H1 (cell line): ENCODE data around the gene ADK. TPM values are rescaled to one million over a fixed set of nuclear protein-coding genes. Genes with fewer than 3 reads are reported as not detected.

ENCODE experiments used
- CTCF ChIA-PET: fragments of 300-600 bp; sonication (Branson Sonifier 250); formaldehyde crosslinking; loops from one replicate; lab custom pipeline; 2021; ENCODE audit not compliant: partially characterized antibody; lab: Charles Lee
- POLR2A ChIA-PET: fragments of 300-600 bp; sonication (Branson Sonifier 250); formaldehyde crosslinking; loops from one replicate; lab custom pipeline; 2021; ENCODE audit warnings: inconsistent platforms; ENCODE audit not compliant: partially characterized antibody; lab: Charles Lee
- DNase-seq, 2 experiments: peaks; one replicate each; pipeline versions ENCODE4 v3.0.0 to v3.0.0-alpha.2; 2010 to 2022; ENCODE audit warnings: low spot score in 2 of 2, low read depth in 1 of 2, mixed read lengths in 1 of 2
- FAIRE-seq: peaks from 2 replicates; lab custom pipeline; 2011; peaks lifted over from hg19 to GRCh38; lab: Jason Lieb, UNC
- H2AFZ ChIP-seq: 2 replicates; pipeline ENCODE4 v1.8.1; 2012; ENCODE audit warnings: low read length, inconsistent platforms
- H2AK5ac ChIP-seq: 2 replicates; pipeline ENCODE4 v1.6.1; 2013; ENCODE audit warnings: low read depth, low read length
- H2BK120ac ChIP-seq: replicated peaks from 2 replicates; pipeline ENCODE3; 2013; ENCODE audit warnings: low read depth, low read length, inconsistent platforms
- H2BK12ac ChIP-seq: 2 replicates; pipeline ENCODE4 v1.6.1; 2013; ENCODE audit warnings: low read depth, low read length
- H2BK15ac ChIP-seq: 2 replicates; pipeline ENCODE4 v1.6.1; 2013; ENCODE audit warnings: low read length
- H2BK20ac ChIP-seq: 2 replicates; pipeline ENCODE4 v1.6.1; 2013; ENCODE audit warnings: low read length
- H2BK5ac ChIP-seq: 2 replicates; pipeline ENCODE4 v1.6.1; 2013; ENCODE audit warnings: low read depth, low read length
- H3K14ac ChIP-seq: 2 replicates; pipeline ENCODE4 v1.6.1; 2013; ENCODE audit warnings: inconsistent platforms; ENCODE audit not compliant: insufficient read length
- H3K18ac ChIP-seq: 2 replicates; pipeline ENCODE4 v1.6.1; 2013; ENCODE audit warnings: low read length; ENCODE audit errors: extremely low read depth
- H3K23ac ChIP-seq: 2 replicates; pipeline ENCODE4 v1.6.1; 2013; ENCODE audit warnings: inconsistent platforms; ENCODE audit not compliant: insufficient read length
- H3K23me2 ChIP-seq: 2 replicates; pipeline ENCODE4 v1.6.1; 2013; ENCODE audit warnings: low read depth, low read length
- H3K27ac ChIP-seq: 2 replicates; pipeline ENCODE4 v1.6.1; 2011; ENCODE audit warnings: low read depth, low read length, inconsistent platforms
- H3K27me3 ChIP-seq, 4 experiments: replicated peaks in 1 of 4; 1 replicate in 1 of 4; 2 replicates in 3 of 4; pipeline versions ENCODE4 v1.6.1 to v1.8.1; 2011 to 2013; ENCODE audit warnings: low read length in 3 of 4, mild to moderate bottlenecking in 3 of 4, inconsistent platforms in 2 of 4, mixed read lengths in 2 of 4, moderate library complexity in 1 of 4; ENCODE audit not compliant: control insufficient read depth in 3 of 4, insufficient read depth in 3 of 4; ENCODE audit errors: extremely low read depth in 1 of 4
- H3K36me3 ChIP-seq, 4 experiments: 2 replicates each; pipeline versions ENCODE4 v1.6.1 to v1.8.1; 2011 to 2013; ENCODE audit warnings: mild to moderate bottlenecking in 4 of 4, low read length in 3 of 4, moderate library complexity in 2 of 4, control low read depth in 1 of 4, inconsistent platforms in 1 of 4; ENCODE audit not compliant: insufficient read depth in 4 of 4, control insufficient read depth in 2 of 4
- H3K4ac ChIP-seq: replicated peaks from 2 replicates; pipeline ENCODE3; 2013; ENCODE audit warnings: low read length, low read depth, mixed read lengths, inconsistent platforms; ENCODE audit not compliant: insufficient read length
- H3K4me1 ChIP-seq, 4 experiments: replicated peaks in 1 of 4; 1 replicate in 1 of 4; 2 replicates in 3 of 4; pipeline versions ENCODE4 v1.6.1 to v1.8.1; 2011 to 2013; ENCODE audit warnings: low read length in 3 of 4, inconsistent platforms in 2 of 4, mixed read lengths in 1 of 4; ENCODE audit not compliant: insufficient read depth in 4 of 4, control insufficient read depth in 3 of 4
- H3K4me2 ChIP-seq, 2 experiments: 2 replicates each; pipeline versions ENCODE4 v1.6.1 to v1.8.1; 2011 to 2013; ENCODE audit warnings: low read depth in 2 of 2, low read length in 2 of 2, control low read depth in 1 of 2, inconsistent platforms in 1 of 2, mild to moderate bottlenecking in 1 of 2; ENCODE audit not compliant: insufficient read depth in 1 of 2
- H3K4me3 ChIP-seq, 4 experiments: fragments of 200-600, 300-600 bp in 1 of 4; sonication (generic), shearing (Covaris generic), sonication (Bioruptor Twin) in 1 of 4; 2 replicates each; pipeline versions ENCODE4 v1.5.1 to v1.8.1; 2011 to 2016; ENCODE audit warnings: low read length in 4 of 4, low read depth in 3 of 4, control low read depth in 2 of 4, inconsistent platforms in 2 of 4, mild to moderate bottlenecking in 2 of 4, mixed read lengths in 1 of 4, moderate library complexity in 1 of 4; ENCODE audit not compliant: insufficient read depth in 2 of 4; ENCODE audit errors: extremely low read depth in 1 of 4
- H3K56ac ChIP-seq: replicated peaks from 2 replicates; pipeline ENCODE3; 2013; ENCODE audit warnings: low read depth, mild to moderate bottlenecking, mixed read lengths, low read length, inconsistent platforms; ENCODE audit not compliant: insufficient read length
- H3K79me1 ChIP-seq: 2 replicates; pipeline ENCODE4 v1.6.1; 2013; ENCODE audit warnings: low read depth, low read length, control low read depth
- H3K79me2 ChIP-seq, 2 experiments: 2 replicates each; pipeline versions ENCODE4 v1.6.1 to v1.8.1; 2012 to 2013; ENCODE audit warnings: low read length in 2 of 2, mild to moderate bottlenecking in 2 of 2, inconsistent platforms in 1 of 2; ENCODE audit not compliant: insufficient read depth in 2 of 2, control insufficient read depth in 1 of 2
- H3K9ac ChIP-seq, 4 experiments: replicated peaks in 1 of 4; 1 replicate in 1 of 4; 2 replicates in 3 of 4; pipeline versions ENCODE4 v1.6.1 to v1.8.1; 2011 to 2013; ENCODE audit warnings: low read depth in 3 of 4, low read length in 3 of 4, control low read depth in 2 of 4, mild to moderate bottlenecking in 2 of 4, moderate library complexity in 2 of 4, inconsistent platforms in 1 of 4; ENCODE audit errors: extremely low read depth in 1 of 4
- H3K9me3 ChIP-seq, 2 experiments: 2 replicates each; pipeline versions ENCODE4 v1.6.1 to v1.8.1; 2012 to 2013; ENCODE audit warnings: mild to moderate bottlenecking in 2 of 2, moderate library complexity in 2 of 2, control low read depth in 1 of 2, inconsistent platforms in 1 of 2, low read depth in 1 of 2, low read length in 1 of 2, mixed read lengths in 1 of 2; ENCODE audit not compliant: insufficient read depth in 2 of 2
- H4K20me1 ChIP-seq, 2 experiments: replicated peaks in 1 of 2; 2 replicates each; pipeline versions ENCODE3 to v1.8.1; 2011 to 2013; ENCODE audit warnings: inconsistent platforms in 2 of 2, low read length in 2 of 2, mild to moderate bottlenecking in 1 of 2; ENCODE audit not compliant: insufficient read depth in 2 of 2, control insufficient read depth in 1 of 2
- H4K5ac ChIP-seq: 2 replicates; pipeline ENCODE4 v1.6.1; 2013; ENCODE audit warnings: low read length, low read depth, mixed read lengths, inconsistent platforms; ENCODE audit not compliant: insufficient read length
- H4K8ac ChIP-seq: 2 replicates; pipeline ENCODE4 v1.8.0; 2013; ENCODE audit warnings: mild to moderate bottlenecking, moderate library complexity, low read length, inconsistent platforms; ENCODE audit not compliant: insufficient read depth; ENCODE audit errors: extremely low read depth
- H4K91ac ChIP-seq: replicated peaks from 2 replicates; pipeline ENCODE3; 2013; ENCODE audit warnings: low read length, mixed read lengths, inconsistent platforms; ENCODE audit not compliant: insufficient read length
- BACH1 ChIP-seq: IDR thresholded peaks from 2 replicates; pipeline ENCODE4 v1.6.1; 2012; ENCODE audit warnings: low read length, improper control_type of control experiment
- RAD21 ChIP-seq, 2 experiments: IDR thresholded peaks in 1 of 2; conservative IDR thresholded peaks in 1 of 2; 2 replicates each; pipeline ENCODE4 v1.6.1; 2011; ENCODE audit warnings: low read depth in 2 of 2, low read length in 2 of 2, improper control_type of control experiment in 1 of 2, inconsistent platforms in 1 of 2, mild to moderate bottlenecking in 1 of 2, moderate library complexity in 1 of 2
- SAP30 ChIP-seq: fragments of 300-600 bp; sonication (generic); IDR thresholded peaks from 2 replicates; pipeline ENCODE4 v1.7.1; 2012; ENCODE audit warnings: low read length, moderate library complexity, mild to moderate bottlenecking, inconsistent platforms; ENCODE audit not compliant: insufficient read depth, insufficient replicate concordance
- WGBS, 2 experiments: shearing (Covaris generic) in 1 of 2; methylation state at CpG; one replicate each; pipeline versions ENCODE4 v1.1.6 to v1.1.7; 2013 to 2015; ENCODE audit warnings: low lambda C conversion rate in 2 of 2, mixed read lengths in 2 of 2, inconsistent platforms in 1 of 2, low coverage in 1 of 2, missing lambda C conversion rate in 1 of 2; ENCODE audit not compliant: insufficient replicate concordance in 2 of 2, insufficient coverage in 1 of 2, insufficient read length in 1 of 2; ENCODE audit errors: extremely low coverage in 1 of 2, missing lambda C conversion rate in 1 of 2; 5-methylcytosine and 5-hydroxymethylcytosine counted together
- polyA plus RNA-seq, 7 experiments: library from polyadenylated mRNA; depleted of rRNA in 3 of 7; stranded (reverse) in 5 of 7; unstranded in 2 of 7; fragments of >200 nt in 5 of 7; fragments of 200-250 nt in 2 of 7; gene quantifications; 1 replicate in 5 of 7; 2 replicates in 1 of 7; 4 replicates in 1 of 7; pipeline versions ENCODE4 v1.2.1 to v1.2.3, GENCODE V29; 2011 to 2013; ENCODE audit warnings: missing spikeins in 2 of 7, mixed read lengths in 2 of 7
- total RNA-seq: library from RNA; stranded (reverse); fragmentation: NEBNext Ultra II Directional; extraction: Animal tissue kit (Norgen Biotek cat#: 25700); gene quantifications from 2 replicates; pipeline ENCODE4 v1.2.1, GENCODE V29; 2021

Gene ADK
- total and polyA plus RNA-seq, 2 of the 8 experiments (the other 6 are each of a cell fraction or from before 2014, with no cell fraction given) = 12.3 to 42.4 TPM

DNA sequence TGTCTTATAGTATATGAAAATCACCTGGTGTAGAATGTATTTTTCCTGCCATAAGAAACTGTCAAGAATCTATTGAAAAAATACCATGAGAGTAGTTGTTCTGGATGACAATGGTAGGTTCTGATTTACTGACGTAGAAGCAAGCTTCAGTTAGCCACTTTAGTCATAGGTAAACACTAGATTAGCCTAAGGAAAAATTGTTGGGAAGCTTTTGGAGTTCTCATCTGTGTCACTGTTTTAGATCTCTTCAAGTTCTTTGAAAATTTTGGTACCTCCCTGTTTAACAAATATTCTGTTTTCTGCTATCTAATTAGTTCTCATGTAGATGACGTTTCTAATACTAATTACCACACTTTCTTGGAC, 131.8 kb downstream of the ADK start:
- no peak overlapping the region for H4K8ac ChIP-seq
- H3K79me2 ChIP-seq = peaks cover 0 to 3% of the 10 kb centered on the region in 2 experiments; a peak in 1 of 4 replicates
- no peak overlapping the region for H2BK12ac ChIP-seq
- H3K36me3 ChIP-seq = no peaks in the 10 kb centered on the region
- H4K91ac ChIP-seq = no peak overlapping the region
- H3K23me2 ChIP-seq = no peaks in the 10 kb centered on the region
- TF ChIP-seq BACH1 = no peak
- no peak for TF ChIP-seq SAP30
- TF ChIP-seq RAD21 (IDR thresholded peaks at IDR 0.05 in 1 of 2, conservative IDR thresholded peaks at IDR 0.05 in 1 of 2; ENCODE audit: low read depth in 2 of 2, low read length in 2 of 2) = no peak
- no peak overlapping the region for H3K4me2 ChIP-seq
- H3K79me1 ChIP-seq = no peaks in the 10 kb centered on the region
- no peak overlapping the region for H3K14ac ChIP-seq
- H3K18ac ChIP-seq = no peak overlapping the region
- H3K9me3 ChIP-seq = no peaks in the 10 kb centered on the region
- no peak for FAIRE-seq
- no peak overlapping the region for H2AFZ ChIP-seq
- CTCF ChIA-PET = interaction anchor here (0.7 to 1.0 kb wide), 2 partner anchors 23 to 981 kb away, joined by 3 read pairs; no protein-coding TSS in a partner anchor
- no peak overlapping the region for H3K4ac ChIP-seq
- H2BK5ac ChIP-seq = no peak overlapping the region
- H4K5ac ChIP-seq = no peak overlapping the region
- H3K56ac ChIP-seq = no peak overlapping the region
- 96% methylated on average over 2 of the region's 2 CpGs; no CpG with 5 or more reads in 1 of the 2 experiments for WGBS, 2 experiments
- no peak overlapping the region for H3K23ac ChIP-seq
- H2BK20ac ChIP-seq = no peak overlapping the region
- no peak overlapping the region for H2BK15ac ChIP-seq
- no peak overlapping the region for H3K9ac ChIP-seq
- H2BK120ac ChIP-seq = no peak overlapping the region
- no peaks in the 10 kb centered on the region for H4K20me1 ChIP-seq
- H2AK5ac ChIP-seq = no peak overlapping the region
- POLR2A ChIA-PET = interaction anchor here (0.6 to 0.7 kb wide), 2 partner anchors 81 to 934 kb away, joined by 3 read pairs; no protein-coding TSS in a partner anchor
- H3K4me3 ChIP-seq = no peak overlapping the region
- H3K4me1 ChIP-seq = no peaks in the 10 kb centered on the region
- no peak for DNase-seq
- H3K27me3 ChIP-seq = no peaks in the 10 kb centered on the region
- no peak overlapping the region for H3K27ac ChIP-seq
